Stimulated activated effector memory CD8-positive, alpha-beta T cell treated with anti-CD3 and anti-CD28 coated beads, Interleukin-12 subunit alpha, Interleukin-12 subunit beta, amount 100 ng/mL, for 72 hours (primary cell): ENCODE results near the gene NDUFA3.
"Not testable (repeated sequence)": the region's sequence is repeated elsewhere in the genome, so short reads cannot be mapped to it uniquely, and the experiment has no call there.

Experiments
- ATAC-seq: fragments of 150-1000 bp; cut with Tn5 transposase; 2 replicates; pipeline ENCODE4 v1.10.0; 2021
- DNase-seq, 2 donors: peaks; one replicate each; pipeline ENCODE4 v3.0.0; 2021 to 2022; ENCODE audit warnings: low spot score in 2 of 2
- H3K27ac Mint-ChIP-seq: one replicate; pipeline ENCODE4 v1.8.0; 2022; ENCODE audit warnings: mild to moderate bottlenecking, mixed read lengths
- H3K36me3 Mint-ChIP-seq: one replicate; pipeline ENCODE4 v1.8.0; 2022; ENCODE audit warnings: mild to moderate bottlenecking, mixed read lengths
- H3K4me1 Mint-ChIP-seq: one replicate; pipeline ENCODE4 v1.8.0; 2022; ENCODE audit warnings: mixed read lengths
- H3K4me3 Mint-ChIP-seq: one replicate; pipeline ENCODE4 v1.8.0; 2022; ENCODE audit warnings: mild to moderate bottlenecking, mixed read lengths
- H3K9me3 Mint-ChIP-seq: one replicate; pipeline ENCODE4 v1.8.0; 2022; ENCODE audit warnings: mixed read lengths

The NDUFA3 gene

DNA sequence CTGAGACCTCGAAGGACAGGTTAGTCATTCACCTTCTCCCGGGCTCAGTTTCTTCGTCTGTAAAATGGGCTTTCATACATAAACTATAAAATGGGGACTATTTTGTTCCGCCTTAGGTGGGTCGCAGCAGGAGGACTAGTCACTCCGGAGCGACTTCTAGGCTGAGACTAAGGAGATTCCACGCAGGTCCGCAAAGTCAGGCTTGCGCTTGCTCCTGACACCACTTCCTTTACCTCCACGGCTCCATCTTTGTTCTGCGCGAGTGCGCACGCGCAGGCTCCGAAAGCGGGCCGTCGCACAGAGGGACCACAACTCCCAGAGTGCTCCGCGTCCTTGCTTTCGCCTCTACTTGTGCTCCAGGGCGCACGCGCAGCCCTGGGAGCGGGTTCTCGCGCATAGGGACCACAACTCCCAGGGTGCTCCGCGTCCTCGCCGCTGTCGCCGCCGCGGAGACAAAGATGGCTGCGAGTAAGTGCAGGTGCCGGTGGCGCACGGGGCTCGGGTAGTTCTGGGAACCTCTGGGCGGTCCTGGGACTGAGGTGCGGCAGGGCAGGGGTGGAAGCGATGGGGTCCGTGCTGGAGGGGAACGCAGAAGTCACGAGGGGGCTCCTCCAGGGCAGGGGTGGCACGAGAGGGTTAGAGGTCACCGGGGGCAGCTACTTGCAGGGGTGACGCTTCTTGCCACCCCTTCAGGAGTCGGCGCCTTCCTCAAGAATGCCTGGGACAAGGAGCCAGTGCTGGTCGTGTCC is at the start of gene NDUFA3:
TSS of gene NDUFA3 (plus strand) at position 435 of the 749 bp plus-strand sequence. CDS start at position 459, 24 bp downstream.
- Mint-ChIP-seq H3K9me3 (no peaks in the 10 kb centered on the region), H3K27ac (peak within 1 kb of the TSS; percentile 92), H3K4me3 (peak within 1 kb of the TSS; percentile 96), H3K36me3 (peaks cover 53% of the 10 kb centered on the region), H3K4me1 (peaks cover 39% of the 10 kb centered on the region)
- DNase-seq = peak; percentile 94 to 97
- ATAC-seq = peak; percentile 99

GRCh38 chr19:54062643-54063042 is 40.0 kb upstream of the NDUFA3 start:
- H3K9me3 Mint-ChIP-seq = no peaks in the 10 kb centered on the region
- DNase-seq = no peak
- no peak for ATAC-seq
- H3K36me3 Mint-ChIP-seq = no peaks in the 10 kb centered on the region
- no peaks in the 10 kb centered on the region for H3K4me1 Mint-ChIP-seq
- no peak overlapping the region for H3K4me3 Mint-ChIP-seq
- no peak overlapping the region for H3K27ac Mint-ChIP-seq

GRCh38 chr19:54063350-54064116 is 39.1 kb upstream of the NDUFA3 start, which contains the start of gene VSTM1:
TSS of gene VSTM1 (minus strand) at chr19:54063897. CDS start at chr19:54063777, 120 bp downstream.
- ATAC-seq = no peak
- Mint-ChIP-seq H3K4me3 (no peak within 1 kb of the TSS), H3K36me3 (no peaks in the 10 kb centered on the region), H3K4me1 (no peaks in the 10 kb centered on the region), H3K9me3 (no peaks in the 10 kb centered on the region), H3K27ac (no peak within 1 kb of the TSS)
- no peak for DNase-seq

- no peak for DNase-seq
- no peak overlapping the region for H3K27ac Mint-ChIP-seq
- no peaks in the 10 kb centered on the region for H3K4me1 Mint-ChIP-seq
- H3K9me3 Mint-ChIP-seq = no peaks in the 10 kb centered on the region
- no peak for ATAC-seq
- no peak overlapping the region for H3K4me3 Mint-ChIP-seq
- H3K36me3 Mint-ChIP-seq = no peaks in the 10 kb centered on the region
These were observed 33.2 kb upstream of the NDUFA3 start for GRCh38 chr19:54069470-54069869.

DNA sequence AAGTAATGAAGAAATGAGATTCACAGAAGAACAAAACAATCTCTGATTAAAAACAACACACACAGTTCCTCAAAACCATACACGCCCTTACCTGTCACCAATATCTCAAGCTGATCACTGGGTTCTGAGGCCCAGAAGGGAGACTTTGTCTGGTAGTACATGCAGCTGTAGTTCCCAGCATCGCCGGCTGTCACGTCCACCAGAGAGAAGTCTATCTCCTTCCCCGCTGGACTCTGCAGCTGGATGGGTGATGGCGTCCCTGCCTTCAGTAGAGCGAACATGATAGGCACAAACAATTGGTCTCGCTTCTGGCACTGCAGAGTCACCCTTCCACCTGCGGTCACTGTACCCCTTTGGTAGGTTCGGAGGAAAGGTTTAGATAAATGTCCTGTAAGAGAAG is 28.8 kb upstream of the NDUFA3 start:
- H3K36me3 Mint-ChIP-seq = no peaks in the 10 kb centered on the region
- ATAC-seq = no peak
- no peak for DNase-seq
- H3K4me3 Mint-ChIP-seq = no peak overlapping the region
- H3K9me3 Mint-ChIP-seq = no peaks in the 10 kb centered on the region
- no peaks in the 10 kb centered on the region for H3K4me1 Mint-ChIP-seq
- H3K27ac Mint-ChIP-seq = no peak overlapping the region

DNA sequence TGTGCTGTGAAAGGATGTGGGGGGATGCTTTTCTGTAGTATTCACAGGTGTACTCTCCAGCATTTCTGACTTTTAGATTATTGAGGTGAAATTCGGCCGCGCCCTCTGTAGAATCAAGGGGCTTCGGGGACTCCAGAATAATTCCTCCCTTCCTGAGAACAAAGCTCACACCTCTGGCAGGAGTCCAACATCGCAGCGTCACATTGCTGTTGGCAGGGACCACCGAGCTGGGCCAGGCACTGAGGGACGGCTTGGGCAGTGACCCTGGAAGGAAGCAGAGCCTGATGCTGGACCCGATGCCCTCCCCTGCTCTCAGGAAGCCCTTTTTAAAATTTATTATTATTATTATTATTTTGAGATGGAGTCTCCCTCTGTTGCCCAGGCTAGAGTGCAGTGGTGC is 27.8 kb upstream of the NDUFA3 start:
- ATAC-seq (no peak), DNase-seq (no peak)
- Mint-ChIP-seq H3K4me3 (no peak overlapping the region), H3K36me3 (no peaks in the 10 kb centered on the region), H3K4me1 (no peaks in the 10 kb centered on the region), H3K9me3 (no peaks in the 10 kb centered on the region), H3K27ac (no peak overlapping the region)

DNA sequence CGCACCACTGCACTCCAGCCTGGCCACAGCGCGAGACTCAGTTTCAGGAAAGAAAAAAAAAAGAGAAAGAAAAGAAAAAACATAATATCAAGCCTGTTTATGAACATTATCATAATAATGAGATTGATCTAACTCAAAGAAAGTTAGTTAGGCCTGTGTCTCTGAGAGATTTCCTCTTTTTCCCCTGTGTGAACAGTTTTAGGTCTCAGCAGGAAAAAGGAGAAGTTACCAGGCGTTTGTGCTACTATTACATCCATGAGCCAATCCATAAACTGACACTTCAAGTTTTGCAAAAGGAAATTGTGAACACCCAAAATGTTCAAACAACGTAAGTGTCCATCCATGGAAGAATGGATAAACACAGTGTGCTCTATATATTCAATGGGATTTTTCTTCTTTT is 25.3 kb upstream of the NDUFA3 start:
- Mint-ChIP-seq H3K27ac (no peak overlapping the region), H3K9me3 (no peaks in the 10 kb centered on the region), H3K36me3 (no peaks in the 10 kb centered on the region), H3K4me1 (no peaks in the 10 kb centered on the region), H3K4me3 (no peak overlapping the region)
- DNase-seq (no peak), ATAC-seq (no peak)

- DNase-seq (no peak), ATAC-seq (no peak)
- Mint-ChIP-seq H3K4me3 (no peak within 1 kb of the TSS), H3K4me1 (no peaks in the 10 kb centered on the region), H3K9me3 (no peaks in the 10 kb centered on the region), H3K36me3 (no peaks in the 10 kb centered on the region), H3K27ac (no peak within 1 kb of the TSS)
These were observed 21.6 kb upstream of the NDUFA3 start, which contains the start of gene TARM1 for GRCh38 chr19:54081032-54081431. TSS of gene TARM1 (minus strand) at chr19:54081365. CDS start at chr19:54081340, 25 bp downstream.

DNA sequence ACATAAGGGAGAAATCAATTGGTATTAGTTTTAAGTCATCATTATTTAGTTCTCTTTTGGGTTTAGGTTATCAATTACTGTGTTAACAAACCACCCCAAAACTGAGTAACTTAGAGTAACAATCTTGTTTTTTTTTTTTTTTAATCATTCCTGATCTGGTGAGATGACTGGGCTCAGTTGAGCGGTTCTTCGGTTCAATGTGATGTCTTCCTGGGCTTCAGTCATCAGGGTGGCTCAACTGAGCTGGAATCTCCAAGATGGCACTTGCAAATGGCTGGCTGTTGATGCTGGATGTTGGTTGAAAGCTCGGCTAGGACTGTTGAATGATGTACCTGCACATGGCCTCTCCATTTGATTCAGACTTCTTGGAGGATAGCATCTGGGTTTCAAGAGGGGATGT is 18.2 kb upstream of the NDUFA3 start:
- ATAC-seq (no peak), DNase-seq (no peak)
- Mint-ChIP-seq H3K9me3 (no peaks in the 10 kb centered on the region), H3K4me3 (no peak overlapping the region), H3K27ac (no peak overlapping the region), H3K4me1 (no peaks in the 10 kb centered on the region), H3K36me3 (no peaks in the 10 kb centered on the region)

DNA sequence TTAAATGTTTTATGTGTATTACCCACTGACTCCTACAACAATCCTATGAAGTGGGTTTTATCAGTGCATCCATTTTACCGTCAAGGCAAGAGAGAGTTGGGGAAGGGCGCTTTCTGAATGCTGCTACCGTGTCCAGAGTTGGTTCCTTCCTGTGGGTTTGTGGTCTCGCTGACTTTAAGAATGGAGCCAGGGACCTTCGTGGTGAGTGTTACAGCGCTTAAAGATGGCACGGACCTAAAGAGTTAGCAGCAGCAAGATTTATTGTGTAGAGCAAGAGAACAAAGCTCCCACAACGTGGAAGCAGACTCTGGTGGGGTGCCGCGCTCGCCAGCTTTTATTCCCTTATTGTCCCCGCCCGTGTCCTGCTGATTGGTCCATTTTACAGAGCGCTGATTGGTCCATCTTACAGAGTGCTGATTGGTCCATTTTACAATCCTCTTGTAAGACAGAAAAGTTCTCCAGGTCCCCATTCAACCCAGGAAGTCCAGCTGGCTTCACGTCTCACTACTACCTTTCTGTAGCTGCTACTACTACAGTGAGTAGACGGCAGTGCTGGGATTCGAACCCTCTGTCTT is 8.1 kb upstream of the NDUFA3 start:
- H3K36me3 Mint-ChIP-seq = peaks cover 8% of the 10 kb centered on the region
- no peak overlapping the region for H3K27ac Mint-ChIP-seq
- DNase-seq = no peak
- no peak for ATAC-seq
- H3K4me3 Mint-ChIP-seq = peak overlapping the region; percentile 76
- no peaks in the 10 kb centered on the region for H3K9me3 Mint-ChIP-seq
- peaks cover 13% of the 10 kb centered on the region for H3K4me1 Mint-ChIP-seq

GRCh38 chr19:54095136-54095858 is 7.4 kb upstream of the NDUFA3 start:
- Mint-ChIP-seq H3K36me3 (peaks cover 8% of the 10 kb centered on the region), H3K9me3 (no peaks in the 10 kb centered on the region), H3K27ac (no peak overlapping the region), H3K4me3 (peak overlapping the region; percentile 76), H3K4me1 (peaks cover 13% of the 10 kb centered on the region)
- DNase-seq = no peak
- no peak for ATAC-seq

- Mint-ChIP-seq H3K4me3 (peak overlapping the region; percentile 76), H3K27ac (peak overlapping the region; percentile 84), H3K4me1 (peaks cover 16% of the 10 kb centered on the region), H3K36me3 (peaks cover 10% of the 10 kb centered on the region)
- H3K9me3 Mint-ChIP-seq = not testable (repeated sequence)
- peak; percentile 36 to 66 for DNase-seq
- ATAC-seq = peak; percentile 88
These were observed 6.6 kb upstream of the NDUFA3 start for GRCh38 chr19:54095859-54096616.

GRCh38 chr19:54096617-54097106 is 6.0 kb upstream of the NDUFA3 start:
- no peak for DNase-seq
- H3K27ac Mint-ChIP-seq = peak overlapping the region; percentile 84
- H3K9me3 Mint-ChIP-seq = no peaks in the 10 kb centered on the region
- H3K4me1 Mint-ChIP-seq = peaks cover 21% of the 10 kb centered on the region
- H3K4me3 Mint-ChIP-seq = peak overlapping the region; percentile 76
- H3K36me3 Mint-ChIP-seq = peaks cover 14% of the 10 kb centered on the region
- ATAC-seq = peak; percentile 66

DNA sequence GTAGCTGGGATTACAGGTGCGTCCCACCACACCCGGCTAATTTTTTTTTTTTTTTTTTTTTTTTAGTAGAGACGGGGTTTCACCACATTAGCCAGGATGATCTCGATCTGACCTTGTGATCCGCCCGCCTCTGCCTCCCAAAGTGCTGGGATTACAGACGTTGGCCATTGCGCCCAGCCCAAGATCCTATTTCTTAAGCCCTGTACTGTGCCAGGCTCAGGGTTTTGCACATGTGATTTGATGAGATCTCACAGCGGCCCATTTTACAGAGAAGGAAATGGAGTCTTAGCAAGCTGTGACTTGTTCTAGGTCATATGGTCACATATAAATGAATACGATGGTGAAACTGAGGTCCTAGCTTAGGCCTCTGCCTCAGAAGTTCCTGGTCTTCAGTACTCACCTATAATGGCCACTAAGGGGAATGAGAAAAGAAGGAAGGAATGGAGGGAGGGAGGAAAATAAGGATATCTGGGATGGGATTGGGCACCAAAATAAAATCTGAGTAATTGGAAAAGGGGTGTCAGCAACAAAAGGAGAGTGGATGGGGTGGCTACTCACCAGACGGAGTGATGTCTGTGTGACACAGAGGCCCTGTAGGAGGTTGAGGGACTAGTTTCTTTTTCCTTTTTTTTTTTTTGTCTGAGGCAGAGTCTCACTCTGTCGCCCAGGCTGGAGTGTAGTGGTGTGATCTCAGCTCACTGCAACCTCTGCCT is 3.3 kb upstream of the NDUFA3 start:
- no peak overlapping the region for H3K4me3 Mint-ChIP-seq
- ATAC-seq (no peak), DNase-seq (no peak)
- peaks cover 34% of the 10 kb centered on the region for H3K4me1 Mint-ChIP-seq
- peaks cover 28% of the 10 kb centered on the region for H3K36me3 Mint-ChIP-seq
- no peak overlapping the region for H3K27ac Mint-ChIP-seq
- H3K9me3 Mint-ChIP-seq = no peaks in the 10 kb centered on the region
